ENCODE results near the gene CGRRF1. TPM values are rescaled to one million over a fixed set of nuclear protein-coding genes. Genes with fewer than 3 reads are reported as not detected.
A peak's percentile ranks its signal among the peaks of the same experiment; 100 is the strongest.

CGRRF1 gene
- total RNA-seq, 1 experiment from 2014 or later = 24.5 TPM

GRCh38 chr14:54537651-54538050 lies 27.9 kb downstream of the CGRRF1 start:
- no peak for DNase-seq (ENCODE audit: extremely low read depth, low read depth)

GRCh38 chr14:54538055-54538454 lies 28.3 kb downstream of the CGRRF1 start:
- DNase-seq (ENCODE audit: extremely low read depth, low read depth) = no peak

- DNase-seq (ENCODE audit: extremely low read depth, low read depth) = no peak
These were observed 37.9 kb downstream of the CGRRF1 start for GRCh38 chr14:54547583-54547982.

GRCh38 chr14:54548491-54548890 lies 38.8 kb downstream of the CGRRF1 start:
- DNase-seq (ENCODE audit: extremely low read depth, low read depth) = no peak

GRCh38 chr14:54549862-54550261 lies 40.2 kb downstream of the CGRRF1 start:
- DNase-seq (ENCODE audit: extremely low read depth, low read depth) = no peak

GRCh38 chr14:54550514-54550913 lies 40.8 kb downstream of the CGRRF1 start:
- no peak for DNase-seq (ENCODE audit: extremely low read depth, low read depth)

- DNase-seq (ENCODE audit: extremely low read depth, low read depth) = no peak
These were observed 44.7 kb downstream of the CGRRF1 start for GRCh38 chr14:54554401-54554800.

- no peak for DNase-seq (ENCODE audit: extremely low read depth, low read depth)
These were observed 45.9 kb downstream of the CGRRF1 start for GRCh38 chr14:54555651-54556050.

GRCh38 chr14:54556535-54556934 lies 46.8 kb downstream of the CGRRF1 start:
- DNase-seq (ENCODE audit: extremely low read depth, low read depth) = no peak

GRCh38 chr14:54562334-54562733 lies 52.6 kb downstream of the CGRRF1 start:
- DNase-seq (ENCODE audit: extremely low read depth, low read depth) = no peak

GRCh38 chr14:54564071-54564867 lies 54.6 kb downstream of the CGRRF1 start:
- peak; percentile 44 for DNase-seq (ENCODE audit: extremely low read depth, low read depth)

- peak; percentile 48 for DNase-seq (ENCODE audit: extremely low read depth, low read depth)
These were observed 55.4 kb downstream of the CGRRF1 start for GRCh38 chr14:54564868-54565784.

- DNase-seq (ENCODE audit: extremely low read depth, low read depth) = peak; percentile 82
These were observed 56.2 kb downstream of the CGRRF1 start for GRCh38 chr14:54565785-54566409.

- DNase-seq (ENCODE audit: extremely low read depth, low read depth) = peak; percentile 77
These were observed 56.9 kb downstream of the CGRRF1 start, which contains the start of gene SAMD4A for GRCh38 chr14:54566410-54567223. SAMD4A (plus strand) TSS chr14:54567128; CDS start chr14:54567917, 789 bp downstream.

GRCh38 chr14:54567224-54567638 lies 57.5 kb downstream of the CGRRF1 start:
- DNase-seq (ENCODE audit: extremely low read depth, low read depth) = no peak

GRCh38 chr14:54567639-54568561 lies 58.2 kb downstream of the CGRRF1 start:
- no peak for DNase-seq (ENCODE audit: extremely low read depth, low read depth)

- DNase-seq (ENCODE audit: extremely low read depth, low read depth) = no peak
These were observed 59.3 kb downstream of the CGRRF1 start for GRCh38 chr14:54568821-54569595.

- DNase-seq (ENCODE audit: extremely low read depth, low read depth) = no peak
These were observed 60.3 kb downstream of the CGRRF1 start for GRCh38 chr14:54570047-54570446.
